Testis (tissue), 2 donors: ENCODE data around the gene ARHGAP22.

ENCODE experiments used
- CTCF ChIP-seq, 3 experiments: fragments of 450-650 bp in 2 of 3; fragments of 200-600 bp in 1 of 3; sonication (generic) in 1 of 3; IDR thresholded peaks; one replicate each; pipeline ENCODE4 v1.5.1; 2016 to 2019; ENCODE audit warnings: antibody characterized with exemption in 3 of 3, mild to moderate bottlenecking in 2 of 3, moderate library complexity in 1 of 3
- POLR2A ChIP-seq: fragments of 450-650 bp; IDR thresholded peaks from one replicate; pipeline ENCODE4 v1.6.1; 2017; ENCODE audit warnings: antibody characterized with exemption, mild to moderate bottlenecking, moderate library complexity

GRCh38 chr10:48477616-48478015, 127.3 kb downstream of the ARHGAP22 start:
- no peak for TF ChIP-seq CTCF (IDR thresholded peaks at IDR 0.05)
- TF ChIP-seq POLR2A = no peak
